GM12878 (cell line): ENCODE measurements around the gene ACYP1. TPM values are rescaled to one million over a fixed set of nuclear protein-coding genes. Genes with fewer than 3 reads are reported as not detected.

ENCODE experiments used
- BCLAF1 ChIP-seq: fragments of 450-650 bp; IDR thresholded peaks from 2 replicates; pipeline ENCODE4 v1.6.1; 2017; ENCODE audit warnings: antibody characterized with exemption, mild to moderate bottlenecking, moderate library complexity
- BHLHE40 ChIP-seq, 2 experiments: fragments of 450-650 bp in 1 of 2; IDR thresholded peaks; 2 replicates each; pipeline ENCODE4 v1.6.1; 2011 to 2017; ENCODE audit warnings: low read depth in 2 of 2, borderline replicate concordance in 1 of 2, improper control_type of control experiment in 1 of 2, low read length in 1 of 2, mild to moderate bottlenecking in 1 of 2
- CREM ChIP-seq: IDR thresholded peaks from 2 replicates; pipeline ENCODE4 v1.6.1; 2014; ENCODE audit warnings: antibody characterized with exemption, low read depth
- IKZF1 ChIP-seq: fragments of 450-650 bp; conservative IDR thresholded peaks from 2 replicates; pipeline ENCODE4 v1.6.1; 2017; ENCODE audit warnings: antibody characterized with exemption, mild to moderate bottlenecking
- KLF5 ChIP-seq: fragments of 450-650 bp; IDR thresholded peaks from 2 replicates; pipeline ENCODE4 v1.6.1; 2014; ENCODE audit warnings: mild to moderate bottlenecking; ENCODE audit not compliant: partially characterized antibody
- MAX ChIP-seq: IDR thresholded peaks from 2 replicates; pipeline ENCODE4 v1.6.1; 2012; ENCODE audit warnings: low read depth, low read length, improper control_type of control experiment
- MTA3 ChIP-seq: IDR thresholded peaks from 2 replicates; pipeline ENCODE4 v1.6.1; 2012; ENCODE audit warnings: low read length, inconsistent platforms, borderline replicate concordance
- MXI1 ChIP-seq: fragments of 150-350 bp; IDR thresholded peaks from 2 replicates; pipeline ENCODE4 v1.6.1; 2011; ENCODE audit warnings: low read depth, mild to moderate bottlenecking, inconsistent platforms, low read length, improper control_type of control experiment
- NRF1 ChIP-seq: conservative IDR thresholded peaks from 2 replicates; pipeline ENCODE4 v1.6.1; 2011; ENCODE audit warnings: mild to moderate bottlenecking, low read depth, low read length, improper control_type of control experiment
- POLR2AphosphoS2 ChIP-seq: IDR thresholded peaks from 2 replicates; pipeline ENCODE4 v1.6.1; 2011; ENCODE audit warnings: low read depth, mild to moderate bottlenecking, low read length, improper control_type of control experiment, moderate library complexity
- POU2F2 ChIP-seq: IDR thresholded peaks from 3 replicates; pipeline ENCODE4 v1.6.1; 2011; ENCODE audit warnings: low read depth, mild to moderate bottlenecking, low read length, borderline replicate concordance
- SIN3A ChIP-seq: IDR thresholded peaks from 2 replicates; pipeline ENCODE4 v1.6.1; 2012; ENCODE audit warnings: low read depth, low read length, improper control_type of control experiment
- SREBF2 ChIP-seq: IDR thresholded peaks from 2 replicates; pipeline ENCODE4 v1.6.1; 2012; ENCODE audit warnings: mild to moderate bottlenecking, low read length
- SUZ12 ChIP-seq: fragments of 200-600 bp; sonication (generic); IDR thresholded peaks from one replicate; pipeline ENCODE4 v1.6.1; 2018; ENCODE audit warnings: antibody characterized with exemption, mild to moderate bottlenecking; ENCODE audit not compliant: unreplicated experiment
- TAF1 ChIP-seq: IDR thresholded peaks from 2 replicates; pipeline ENCODE4 v1.6.1; 2011; ENCODE audit warnings: mild to moderate bottlenecking, low read depth, low read length, borderline replicate concordance
- YY1 ChIP-seq: IDR thresholded peaks from 2 replicates; pipeline ENCODE4 v1.6.1; 2011; ENCODE audit warnings: low read depth, mild to moderate bottlenecking, low read length
- ZBTB40 ChIP-seq: fragments of 450-650 bp; IDR thresholded peaks from 2 replicates; pipeline ENCODE4 v1.6.1; 2016; ENCODE audit warnings: mild to moderate bottlenecking, moderate library complexity, borderline replicate concordance
- polyA plus RNA-seq, 11 experiments: library from polyadenylated mRNA; depleted of rRNA in 4 of 11; unstranded in 6 of 11; stranded (reverse) in 5 of 11; fragments of >200 nt; fragmentation: Nextera tagmentation in 4 of 11; fragmentation: Illumina TruSeq in 1 of 11; extraction: Ambion mirVana in 4 of 11; extraction: Trizol in 1 of 11; gene quantifications; 1 replicate in 1 of 11; 2 replicates in 10 of 11; pipeline versions ENCODE4 v1.2.1 to v1.2.3, GENCODE V29; 2011 to 2016; ENCODE audit warnings: inconsistent platforms in 2 of 11, missing spikeins in 2 of 11, low read depth in 1 of 11
- total RNA-seq, 4 experiments: library from RNA; depleted of rRNA in 3 of 4; stranded (reverse); fragments of >200 nt in 3 of 4; fragmentation: Illumina TruSeq in 1 of 4; extraction: Trizol in 1 of 4; gene quantifications; 2 replicates each; pipeline versions ENCODE4 v1.2.1 to v1.2.3, GENCODE V29; 2013 to 2021
- TF ChIP-seq, protein P1 (sequence below): IDR thresholded peaks from 2 replicates; pipeline ENCODE4 v1.6.1; 2011; ENCODE audit warnings: borderline replicate concordance, low read depth, mild to moderate bottlenecking, moderate library complexity, low read length; ENCODE audit not compliant: insufficient read depth, poor library complexity, severe bottlenecking
- TF ChIP-seq, protein P2 (sequence below): fragments of 450-650 bp; IDR thresholded peaks from 2 replicates; pipeline ENCODE4 v1.6.1; 2014; ENCODE audit warnings: mild to moderate bottlenecking

The ACYP1 gene
- total and polyA plus RNA-seq, 10 of the 15 experiments (the other 5 are each of a cell fraction or from before 2014, with no cell fraction given): 18.2 to 52.6 (median 43.5) TPM

GRCh38 chr14:75050852-75051555, 12.8 kb downstream of the ACYP1 start, which contains the start of gene MLH3 (continued):
- TF ChIP-seq BHLHE40 (IDR thresholded peaks at IDR 0.05; ENCODE audit: borderline replicate concordance in 1 of 2, low read depth in 2 of 2, low read length in 1 of 2) (peak; percentile 41 to 85; a peak in 3 of 4 replicates), KLF5 (peak; percentile 55), SIN3A (0 out of 2 replicates have a peak, but pooled peaks have one; percentile 51), IKZF1 (peak; percentile 96), CREM (0 out of 2 replicates have a peak, but pooled peaks have one; percentile 17), BCLAF1 (no peak), ZBTB40 (0 out of 2 replicates have a peak, but pooled peaks have one; percentile 8), POU2F2 (no peak), MTA3 (no peak), SREBF2 (no peak), YY1 (peak; percentile 64; the same call in 1 of the 2 replicates), POLR2AphosphoS2 (0 out of 2 replicates have a peak, but pooled peaks have one; percentile 41), MXI1 (0 out of 2 replicates have a peak, but pooled peaks have one; percentile 17), TAF1 (peak; percentile 49; the same call in 1 of the 2 replicates), SUZ12 (no peak), NRF1 (peak; percentile 90), MAX (peak; percentile 76; the same call in 1 of the 2 replicates)
- TF ChIP-seq, protein P1, sequence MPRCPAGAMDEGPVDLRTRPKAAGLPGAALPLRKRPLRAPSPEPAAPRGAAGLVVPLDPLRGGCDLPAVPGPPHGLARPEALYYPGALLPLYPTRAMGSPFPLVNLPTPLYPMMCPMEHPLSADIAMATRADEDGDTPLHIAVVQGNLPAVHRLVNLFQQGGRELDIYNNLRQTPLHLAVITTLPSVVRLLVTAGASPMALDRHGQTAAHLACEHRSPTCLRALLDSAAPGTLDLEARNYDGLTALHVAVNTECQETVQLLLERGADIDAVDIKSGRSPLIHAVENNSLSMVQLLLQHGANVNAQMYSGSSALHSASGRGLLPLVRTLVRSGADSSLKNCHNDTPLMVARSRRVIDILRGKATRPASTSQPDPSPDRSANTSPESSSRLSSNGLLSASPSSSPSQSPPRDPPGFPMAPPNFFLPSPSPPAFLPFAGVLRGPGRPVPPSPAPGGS: no peak
- TF ChIP-seq, protein P2, sequence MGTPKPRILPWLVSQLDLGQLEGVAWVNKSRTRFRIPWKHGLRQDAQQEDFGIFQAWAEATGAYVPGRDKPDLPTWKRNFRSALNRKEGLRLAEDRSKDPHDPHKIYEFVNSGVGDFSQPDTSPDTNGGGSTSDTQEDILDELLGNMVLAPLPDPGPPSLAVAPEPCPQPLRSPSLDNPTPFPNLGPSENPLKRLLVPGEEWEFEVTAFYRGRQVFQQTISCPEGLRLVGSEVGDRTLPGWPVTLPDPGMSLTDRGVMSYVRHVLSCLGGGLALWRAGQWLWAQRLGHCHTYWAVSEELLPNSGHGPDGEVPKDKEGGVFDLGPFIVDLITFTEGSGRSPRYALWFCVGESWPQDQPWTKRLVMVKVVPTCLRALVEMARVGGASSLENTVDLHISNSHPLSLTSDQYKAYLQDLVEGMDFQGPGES: 0 out of 2 replicates have a peak, but pooled peaks have one; percentile 5
